Thymus (tissue), 11 donors: ENCODE measurements around the gene ESR2. TPM values are rescaled to one million over a fixed set of nuclear protein-coding genes. Genes with fewer than 3 reads are reported as not detected.

Experiments
- DNase-seq, 9 donors: peaks; one replicate each; pipeline ENCODE4 v3.0.0-alpha.2; 2013; ENCODE audit warnings: low spot score in 9 of 9, low read depth in 6 of 9, missing footprints in 1 of 9
- H3K27ac ChIP-seq, 2 donors: one replicate each; pipeline ENCODE4 v1.5.1; 2013; ENCODE audit warnings: control low read depth in 1 of 2, low read depth in 1 of 2, low read length in 1 of 2, mild to moderate bottlenecking in 1 of 2, moderate library complexity in 1 of 2
- H3K27me3 ChIP-seq, 2 donors: one replicate each; pipeline ENCODE4 v1.5.1; 2013; ENCODE audit warnings: low read length in 1 of 2; ENCODE audit not compliant: control insufficient read depth in 2 of 2, insufficient read depth in 1 of 2
- H3K36me3 ChIP-seq, 2 donors: one replicate each; pipeline ENCODE4 v1.5.1; 2013; ENCODE audit warnings: low read length in 1 of 2, mild to moderate bottlenecking in 1 of 2, moderate library complexity in 1 of 2; ENCODE audit not compliant: control insufficient read depth in 2 of 2, insufficient read depth in 2 of 2
- H3K4me1 ChIP-seq, 2 donors: one replicate each; pipeline ENCODE4 v1.5.1; 2013; ENCODE audit warnings: low read length in 2 of 2; ENCODE audit not compliant: control insufficient read depth in 2 of 2, insufficient read depth in 2 of 2
- H3K4me3 ChIP-seq, 2 donors: one replicate each; pipeline ENCODE4 v1.5.1; 2013; ENCODE audit warnings: low read length in 2 of 2, control low read depth in 1 of 2, mild to moderate bottlenecking in 1 of 2
- H3K9me3 ChIP-seq, 2 donors: one replicate each; pipeline ENCODE4 v1.5.1; 2013; ENCODE audit warnings: low read length in 1 of 2, mild to moderate bottlenecking in 1 of 2; ENCODE audit not compliant: control insufficient read depth in 2 of 2, insufficient read depth in 1 of 2
- WGBS: extraction: QIAGEN DNeasy Blood & Tissue Kit; methylation state at CpG from one replicate; pipeline ENCODE4 v1.1.7; 2013; 5-methylcytosine and 5-hydroxymethylcytosine counted together
- polyA plus RNA-seq: library from polyadenylated mRNA; stranded (reverse); fragments of 200-250 nt; gene quantifications from one replicate; pipeline ENCODE4 v1.2.3, GENCODE V29; 2013
- total RNA-seq: library from RNA; stranded (reverse); fragments of 120-200 nt; gene quantifications from one replicate; pipeline ENCODE4 v1.2.4, GENCODE V29; 2013
- donor health status: healthy.

ESR2 gene
- total and polyA plus RNA-seq, 2 donors = 0.52 to 2.3 TPM

GRCh38 chr14:64088647-64088964 is 205.6 kb downstream of the ESR2 start:
- Histone ChIP-seq H3K36me3 (peaks cover 0 to 8% of the 10 kb centered on the region in 2 donors), H3K4me3 (no peak overlapping the region), H3K27ac (no peak overlapping the region)

GRCh38 chr14:64082837-64083236 is 211.3 kb downstream of the ESR2 start:
- DNase-seq = no peak
- H3K4me3 ChIP-seq = no peak overlapping the region
- no peaks in the 10 kb centered on the region for H3K4me1 ChIP-seq
- no peaks in the 10 kb centered on the region for H3K9me3 ChIP-seq
- H3K27ac ChIP-seq = no peak overlapping the region
- peaks cover 19 to 23% of the 10 kb centered on the region in 2 donors for H3K36me3 ChIP-seq
- 92% methylated on average over 7 of the region's 7 CpGs for WGBS
- no peaks in the 10 kb centered on the region for H3K27me3 ChIP-seq

More at GRCh38 chr14:64088647-64088964, 205.6 kb downstream of the ESR2 start:
- DNase-seq = no peak
- H3K27me3 ChIP-seq = no peaks in the 10 kb centered on the region
- no peaks in the 10 kb centered on the region for H3K4me1 ChIP-seq
- H3K9me3 ChIP-seq = no peaks in the 10 kb centered on the region

GRCh38 chr14:64081174-64081746 is 212.9 kb downstream of the ESR2 start:
- H3K36me3 ChIP-seq = peaks cover 19 to 23% of the 10 kb centered on the region in 2 donors

GRCh38 chr14:64080452-64080851 is 213.7 kb downstream of the ESR2 start:
- Histone ChIP-seq H3K36me3 (peaks cover 19 to 23% of the 10 kb centered on the region in 2 donors), H3K27ac (no peak overlapping the region), H3K27me3 (no peaks in the 10 kb centered on the region), H3K9me3 (no peaks in the 10 kb centered on the region), H3K4me3 (no peak overlapping the region), H3K4me1 (no peaks in the 10 kb centered on the region)
- DNase-seq = no peak
- WGBS = 100% methylated on average over 2 of the region's 2 CpGs

More at GRCh38 chr14:64081174-64081746, 212.9 kb downstream of the ESR2 start:
- Histone ChIP-seq H3K4me1 (no peaks in the 10 kb centered on the region), H3K27me3 (no peaks in the 10 kb centered on the region), H3K9me3 (no peaks in the 10 kb centered on the region), H3K4me3 (no peak overlapping the region), H3K27ac (no peak overlapping the region)
- 98% methylated on average over 3 of the region's 3 CpGs for WGBS
- DNase-seq = no peak

GRCh38 chr14:64075613-64076005 is 218.6 kb downstream of the ESR2 start:
- no peaks in the 10 kb centered on the region for H3K9me3 ChIP-seq
- no peaks in the 10 kb centered on the region for H3K27me3 ChIP-seq
- DNase-seq = no peak
- 96% methylated on average over 1 of the region's 1 CpG for WGBS
- H3K4me1 ChIP-seq = no peaks in the 10 kb centered on the region
- H3K27ac ChIP-seq = no peak overlapping the region
- H3K4me3 ChIP-seq = no peak overlapping the region
- peaks cover 17 to 27% of the 10 kb centered on the region in 2 donors for H3K36me3 ChIP-seq

- H3K4me1 ChIP-seq = no peaks in the 10 kb centered on the region
- no peaks in the 10 kb centered on the region for H3K9me3 ChIP-seq
- H3K4me3 ChIP-seq = no peak overlapping the region
- H3K27ac ChIP-seq = no peak overlapping the region
- WGBS = 91% methylated on average over 2 of the region's 2 CpGs
- H3K27me3 ChIP-seq = no peaks in the 10 kb centered on the region
- H3K36me3 ChIP-seq = peaks cover 14 to 26% of the 10 kb centered on the region in 2 donors
- DNase-seq = no peak
Measured at GRCh38 chr14:64074961-64075612, 219.1 kb downstream of the ESR2 start.

GRCh38 chr14:64069634-64070359 is 224.4 kb downstream of the ESR2 start:
- DNase-seq = no peak
- Histone ChIP-seq H3K4me1 (no peaks in the 10 kb centered on the region), H3K9me3 (no peaks in the 10 kb centered on the region), H3K4me3 (no peak overlapping the region), H3K36me3 (peaks cover 9 to 34% of the 10 kb centered on the region in 2 donors), H3K27me3 (no peaks in the 10 kb centered on the region), H3K27ac (no peak overlapping the region)
- WGBS = 95% methylated on average over 5 of the region's 5 CpGs

- Histone ChIP-seq H3K36me3 (peaks cover 6 to 31% of the 10 kb centered on the region in 2 donors), H3K4me3 (no peak overlapping the region), H3K9me3 (no peaks in the 10 kb centered on the region), H3K27ac (no peak overlapping the region), H3K27me3 (no peaks in the 10 kb centered on the region), H3K4me1 (peaks cover 0 to 2% of the 10 kb centered on the region in 2 donors)
- no peak for DNase-seq
- WGBS = 100% methylated on average over 2 of the region's 2 CpGs
Measured at GRCh38 chr14:64064447-64064846, 229.7 kb downstream of the ESR2 start.

- H3K36me3 ChIP-seq = peaks cover 6 to 33% of the 10 kb centered on the region in 2 donors
- 94% methylated on average over 7 of the region's 7 CpGs for WGBS
- DNase-seq = no peak
Measured at GRCh38 chr14:64062381-64063115, 231.6 kb downstream of the ESR2 start.

More at GRCh38 chr14:64062381-64063115, 231.6 kb downstream of the ESR2 start:
- peaks cover 0 to 2% of the 10 kb centered on the region in 2 donors for H3K4me1 ChIP-seq
- H3K27me3 ChIP-seq = no peaks in the 10 kb centered on the region
- H3K9me3 ChIP-seq = no peaks in the 10 kb centered on the region
- H3K4me3 ChIP-seq = no peak overlapping the region
- H3K27ac ChIP-seq = peak overlapping the region in 1 of 2 donors; percentile 5
